K562 (cell line): ENCODE measurements around the gene ZDHHC3.

Source experiments
- BHLHE40 ChIP-seq: IDR thresholded peaks from 2 replicates; pipeline ENCODE4 v1.6.1; 2011; ENCODE audit warnings: low read length, improper control_type of control experiment
- ETV6 ChIP-seq, 3 experiments: fragments of 150-350 bp in 1 of 3; sonication (generic) in 1 of 3; formaldehyde crosslinking in 1 of 3; IDR thresholded peaks; 2 replicates each; pipeline versions ENCODE4 v1.6.1 to v1.8.0; 2014 to 2022; ENCODE audit warnings: borderline replicate concordance in 2 of 3, low read depth in 2 of 3, antibody characterized with exemption in 1 of 3, low read length in 1 of 3, mild to moderate bottlenecking in 1 of 3, missing genetic modification reagents in 1 of 3
- FOXM1 ChIP-seq, 2 experiments: fragments of 450-650 bp in 1 of 2; sonication (generic) in 1 of 2; formaldehyde crosslinking in 1 of 2; IDR thresholded peaks; 2 replicates each; pipeline versions ENCODE4 v1.6.1 to v1.9.0; 2017 to 2022; ENCODE audit warnings: low read depth in 2 of 2, mild to moderate bottlenecking in 2 of 2, missing genetic modification reagents in 1 of 2, moderate library complexity in 1 of 2
- NFIC ChIP-seq: fragments of 450-650 bp; IDR thresholded peaks from 2 replicates; pipeline ENCODE4 v1.6.1; 2017; ENCODE audit warnings: mild to moderate bottlenecking, inconsistent platforms
- ZNF263 ChIP-seq: sonication (generic); formaldehyde crosslinking; IDR thresholded peaks from 2 replicates; pipeline ENCODE4 v1.8.0; 2022; ENCODE audit warnings: mild to moderate bottlenecking, missing genetic modification reagents, borderline replicate concordance
- ZNF407 ChIP-seq: fragments of 450-650 bp; IDR thresholded peaks from 2 replicates; pipeline ENCODE4 v1.6.1; 2016; ENCODE audit warnings: low read depth
- ZNF778 ChIP-seq: fragments of 450-650 bp; formaldehyde crosslinking; IDR thresholded peaks from 2 replicates; pipeline ENCODE4 v1.4.0; 2020; ENCODE audit warnings: mild to moderate bottlenecking, moderate library complexity
- TF ChIP-seq, protein P1 (sequence below): sonication (generic); IDR thresholded peaks from 2 replicates; pipeline ENCODE4 v1.6.1; 2016
- TF ChIP-seq, protein P2 (sequence below), 2 experiments: fragments of 450-650 bp; formaldehyde crosslinking in 1 of 2; IDR thresholded peaks; 2 replicates each; pipeline versions ENCODE4 v1.4.0 to v1.6.1; 2014 to 2020; ENCODE audit warnings: mild to moderate bottlenecking in 2 of 2, borderline replicate concordance in 1 of 2, low read depth in 1 of 2
- TF ChIP-seq, protein P3 (sequence below): fragments of 450-650 bp; IDR thresholded peaks from 2 replicates; pipeline ENCODE4 v1.6.1; 2016; ENCODE audit warnings: mild to moderate bottlenecking

GRCh38 chr3:44960387-44961026 is 15.5 kb downstream of the ZDHHC3 start:
- TF ChIP-seq, protein P1, sequence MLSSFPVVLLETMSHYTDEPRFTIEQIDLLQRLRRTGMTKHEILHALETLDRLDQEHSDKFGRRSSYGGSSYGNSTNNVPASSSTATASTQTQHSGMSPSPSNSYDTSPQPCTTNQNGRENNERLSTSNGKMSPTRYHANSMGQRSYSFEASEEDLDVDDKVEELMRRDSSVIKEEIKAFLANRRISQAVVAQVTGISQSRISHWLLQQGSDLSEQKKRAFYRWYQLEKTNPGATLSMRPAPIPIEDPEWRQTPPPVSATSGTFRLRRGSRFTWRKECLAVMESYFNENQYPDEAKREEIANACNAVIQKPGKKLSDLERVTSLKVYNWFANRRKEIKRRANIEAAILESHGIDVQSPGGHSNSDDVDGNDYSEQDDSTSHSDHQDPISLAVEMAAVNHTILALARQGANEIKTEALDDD: no peak
- TF ChIP-seq BHLHE40 (no peak), ZNF407 (no peak), ZNF263 (CRISPR knock-in tag) (no peak), NFIC (no peak), ZNF778 (CRISPR knock-in tag) (no peak), ETV6 (IDR thresholded peaks at IDR 0.05; ENCODE audit: borderline replicate concordance in 1 of 2, low read depth in 2 of 2, low read length in 1 of 2) (no peak), ETV6 (CRISPR knock-in tag; IDR thresholded peaks at IDR 0.05; ENCODE audit: borderline replicate concordance) (no peak), FOXM1 (IDR thresholded peaks at IDR 0.05; ENCODE audit: low read depth) (no peak), FOXM1 (CRISPR knock-in tag; IDR thresholded peaks at IDR 0.05; ENCODE audit: low read depth) (no peak)
- TF ChIP-seq, protein P2, sequence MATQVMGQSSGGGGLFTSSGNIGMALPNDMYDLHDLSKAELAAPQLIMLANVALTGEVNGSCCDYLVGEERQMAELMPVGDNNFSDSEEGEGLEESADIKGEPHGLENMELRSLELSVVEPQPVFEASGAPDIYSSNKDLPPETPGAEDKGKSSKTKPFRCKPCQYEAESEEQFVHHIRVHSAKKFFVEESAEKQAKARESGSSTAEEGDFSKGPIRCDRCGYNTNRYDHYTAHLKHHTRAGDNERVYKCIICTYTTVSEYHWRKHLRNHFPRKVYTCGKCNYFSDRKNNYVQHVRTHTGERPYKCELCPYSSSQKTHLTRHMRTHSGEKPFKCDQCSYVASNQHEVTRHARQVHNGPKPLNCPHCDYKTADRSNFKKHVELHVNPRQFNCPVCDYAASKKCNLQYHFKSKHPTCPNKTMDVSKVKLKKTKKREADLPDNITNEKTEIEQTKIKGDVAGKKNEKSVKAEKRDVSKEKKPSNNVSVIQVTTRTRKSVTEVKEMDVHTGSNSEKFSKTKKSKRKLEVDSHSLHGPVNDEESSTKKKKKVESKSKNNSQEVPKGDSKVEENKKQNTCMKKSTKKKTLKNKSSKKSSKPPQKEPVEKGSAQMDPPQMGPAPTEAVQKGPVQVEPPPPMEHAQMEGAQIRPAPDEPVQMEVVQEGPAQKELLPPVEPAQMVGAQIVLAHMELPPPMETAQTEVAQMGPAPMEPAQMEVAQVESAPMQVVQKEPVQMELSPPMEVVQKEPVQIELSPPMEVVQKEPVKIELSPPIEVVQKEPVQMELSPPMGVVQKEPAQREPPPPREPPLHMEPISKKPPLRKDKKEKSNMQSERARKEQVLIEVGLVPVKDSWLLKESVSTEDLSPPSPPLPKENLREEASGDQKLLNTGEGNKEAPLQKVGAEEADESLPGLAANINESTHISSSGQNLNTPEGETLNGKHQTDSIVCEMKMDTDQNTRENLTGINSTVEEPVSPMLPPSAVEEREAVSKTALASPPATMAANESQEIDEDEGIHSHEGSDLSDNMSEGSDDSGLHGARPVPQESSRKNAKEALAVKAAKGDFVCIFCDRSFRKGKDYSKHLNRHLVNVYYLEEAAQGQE (IDR thresholded peaks at IDR 0.05; ENCODE audit: borderline replicate concordance): no peak
- TF ChIP-seq, protein P2 (CRISPR knock-in tag; IDR thresholded peaks at IDR 0.05; ENCODE audit: low read depth): no peak
- TF ChIP-seq, protein P3, sequence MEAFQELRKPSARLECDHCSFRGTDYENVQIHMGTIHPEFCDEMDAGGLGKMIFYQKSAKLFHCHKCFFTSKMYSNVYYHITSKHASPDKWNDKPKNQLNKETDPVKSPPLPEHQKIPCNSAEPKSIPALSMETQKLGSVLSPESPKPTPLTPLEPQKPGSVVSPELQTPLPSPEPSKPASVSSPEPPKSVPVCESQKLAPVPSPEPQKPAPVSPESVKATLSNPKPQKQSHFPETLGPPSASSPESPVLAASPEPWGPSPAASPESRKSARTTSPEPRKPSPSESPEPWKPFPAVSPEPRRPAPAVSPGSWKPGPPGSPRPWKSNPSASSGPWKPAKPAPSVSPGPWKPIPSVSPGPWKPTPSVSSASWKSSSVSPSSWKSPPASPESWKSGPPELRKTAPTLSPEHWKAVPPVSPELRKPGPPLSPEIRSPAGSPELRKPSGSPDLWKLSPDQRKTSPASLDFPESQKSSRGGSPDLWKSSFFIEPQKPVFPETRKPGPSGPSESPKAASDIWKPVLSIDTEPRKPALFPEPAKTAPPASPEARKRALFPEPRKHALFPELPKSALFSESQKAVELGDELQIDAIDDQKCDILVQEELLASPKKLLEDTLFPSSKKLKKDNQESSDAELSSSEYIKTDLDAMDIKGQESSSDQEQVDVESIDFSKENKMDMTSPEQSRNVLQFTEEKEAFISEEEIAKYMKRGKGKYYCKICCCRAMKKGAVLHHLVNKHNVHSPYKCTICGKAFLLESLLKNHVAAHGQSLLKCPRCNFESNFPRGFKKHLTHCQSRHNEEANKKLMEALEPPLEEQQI: no peak
